GM18873 (cell line): ENCODE measurements around the gene SOX18.

ENCODE experiments used
- ATAC-seq: cut with Tn5 transposase; IDR thresholded peaks from one replicate; pipeline ENCODE4 v1.9.1; 2021; ENCODE audit warnings: mild to moderate bottlenecking, moderate library complexity, moderate number of reproducible peaks; ENCODE audit not compliant: unreplicated experiment, low FRiP score

The SOX18 gene

GRCh38 chr20:64039293-64040160, 9.9 kb downstream of the SOX18 start:
- no peak for ATAC-seq

- no peak for ATAC-seq
Measured at GRCh38 chr20:64038565-64039292, 10.7 kb downstream of the SOX18 start.

- ATAC-seq: no peak
Measured at GRCh38 chr20:64038224-64038564, 11.2 kb downstream of the SOX18 start.

- ATAC-seq: no peak
Measured at GRCh38 chr20:64037498-64038213, 11.8 kb downstream of the SOX18 start.

- no peak for ATAC-seq
Measured at GRCh38 chr20:64037199-64037497, 12.3 kb downstream of the SOX18 start.

- no peak for ATAC-seq
Measured at GRCh38 chr20:64036346-64037198, 12.9 kb downstream of the SOX18 start.

- ATAC-seq: no peak
Measured at GRCh38 chr20:64035933-64036345, 13.5 kb downstream of the SOX18 start, which contains the start of gene C20orf204. C20orf204 (plus strand) TSS chr20:64036182; CDS start chr20:64036324, 142 bp downstream.

- ATAC-seq: no peak
Measured at GRCh38 chr20:64035066-64035932, 14.1 kb downstream of the SOX18 start.

- ATAC-seq: no peak
Measured at GRCh38 chr20:64033981-64034493, 15.4 kb downstream of the SOX18 start.

GRCh38 chr20:64032706-64033624, 16.5 kb downstream of the SOX18 start:
- no peak for ATAC-seq

- ATAC-seq: no peak
Measured at GRCh38 chr20:64031822-64032314, 17.6 kb downstream of the SOX18 start.

- ATAC-seq: no peak
Measured at GRCh38 chr20:64030371-64031134, 18.9 kb downstream of the SOX18 start.

GRCh38 chr20:64029293-64030117, 19.9 kb downstream of the SOX18 start:
- no peak for ATAC-seq

GRCh38 chr20:64027981-64028685, 21.3 kb downstream of the SOX18 start:
- no peak for ATAC-seq

- ATAC-seq: no peak
Measured at GRCh38 chr20:64025826-64026412, 23.5 kb downstream of the SOX18 start.
